Progenitor cell of endocrine pancreas (in vitro differentiated cells): Measurements from ENCODE around the gene TMEM167A. TPM values are rescaled to one million over a fixed set of nuclear protein-coding genes. Genes with fewer than 3 reads are reported as not detected.

ENCODE experiments used
- DNase-seq: peaks from one replicate; pipeline ENCODE4 v3.0.0; 2021; ENCODE audit warnings: low spot score; ENCODE audit not compliant: unreplicated experiment
- H3K27ac Mint-ChIP-seq: 2 replicates; pipeline ENCODE4 v1.8.0; 2021; ENCODE audit warnings: mild to moderate bottlenecking, moderate library complexity, mixed read lengths
- H3K27me3 Mint-ChIP-seq: 2 replicates; pipeline ENCODE4 v1.8.0; 2021; ENCODE audit warnings: mixed read lengths
- H3K36me3 Mint-ChIP-seq: 2 replicates; pipeline ENCODE4 v1.8.0; 2022; ENCODE audit warnings: mixed read lengths; ENCODE audit not compliant: insufficient read depth
- H3K4me1 Mint-ChIP-seq: 2 replicates; pipeline ENCODE4 v1.8.0; 2021; ENCODE audit warnings: low read depth, mixed read lengths
- H3K4me3 Mint-ChIP-seq: 2 replicates; pipeline ENCODE4 v1.8.0; 2021; ENCODE audit warnings: low read depth, mild to moderate bottlenecking, moderate library complexity, mixed read lengths
- H3K9me3 Mint-ChIP-seq: 2 replicates; pipeline ENCODE4 v1.8.0; 2021; ENCODE audit warnings: low read depth, mixed read lengths
- total RNA-seq: library from RNA; stranded (reverse); gene quantifications from 2 replicates; pipeline ENCODE4 v1.2.1, GENCODE V29; 2021
- TF ChIP-seq, protein P1 (sequence below): fragments of 200-600 bp; sonication (generic); IDR thresholded peaks from one replicate; pipeline ENCODE4 v1.5.0; 2021; ENCODE audit warnings: antibody characterized with exemption, mild to moderate bottlenecking; ENCODE audit not compliant: unreplicated experiment

TMEM167A gene
- total RNA-seq, 1 donor from 2014 or later: 152 TPM

DNA sequence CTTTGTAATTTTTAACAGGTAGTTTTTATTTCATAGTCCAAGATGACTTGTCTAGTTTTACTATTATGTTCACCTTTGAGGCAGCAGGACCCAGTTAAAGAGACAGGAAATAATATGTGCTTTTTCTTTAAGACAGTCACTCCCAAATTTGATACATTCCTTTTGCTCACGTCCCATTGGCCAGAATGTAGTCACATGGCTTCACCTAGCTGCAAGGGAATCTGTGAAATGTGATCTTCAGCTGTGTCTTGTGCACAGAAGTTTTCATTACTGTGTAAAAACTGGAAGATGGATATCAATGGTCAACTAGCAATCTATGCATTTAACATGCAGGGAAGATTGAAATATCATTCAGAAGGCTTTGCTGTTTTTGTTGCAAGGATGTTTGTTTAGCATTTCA is 41.3 kb upstream of the TMEM167A start:
- Mint-ChIP-seq H3K4me1 (no peaks in the 10 kb centered on the region), H3K36me3 (peaks cover 33% of the 10 kb centered on the region), H3K4me3 (no peak overlapping the region), H3K27ac (no peak overlapping the region), H3K9me3 (peaks cover 23% of the 10 kb centered on the region), H3K27me3 (no peaks in the 10 kb centered on the region)
- TF ChIP-seq, protein P1, sequence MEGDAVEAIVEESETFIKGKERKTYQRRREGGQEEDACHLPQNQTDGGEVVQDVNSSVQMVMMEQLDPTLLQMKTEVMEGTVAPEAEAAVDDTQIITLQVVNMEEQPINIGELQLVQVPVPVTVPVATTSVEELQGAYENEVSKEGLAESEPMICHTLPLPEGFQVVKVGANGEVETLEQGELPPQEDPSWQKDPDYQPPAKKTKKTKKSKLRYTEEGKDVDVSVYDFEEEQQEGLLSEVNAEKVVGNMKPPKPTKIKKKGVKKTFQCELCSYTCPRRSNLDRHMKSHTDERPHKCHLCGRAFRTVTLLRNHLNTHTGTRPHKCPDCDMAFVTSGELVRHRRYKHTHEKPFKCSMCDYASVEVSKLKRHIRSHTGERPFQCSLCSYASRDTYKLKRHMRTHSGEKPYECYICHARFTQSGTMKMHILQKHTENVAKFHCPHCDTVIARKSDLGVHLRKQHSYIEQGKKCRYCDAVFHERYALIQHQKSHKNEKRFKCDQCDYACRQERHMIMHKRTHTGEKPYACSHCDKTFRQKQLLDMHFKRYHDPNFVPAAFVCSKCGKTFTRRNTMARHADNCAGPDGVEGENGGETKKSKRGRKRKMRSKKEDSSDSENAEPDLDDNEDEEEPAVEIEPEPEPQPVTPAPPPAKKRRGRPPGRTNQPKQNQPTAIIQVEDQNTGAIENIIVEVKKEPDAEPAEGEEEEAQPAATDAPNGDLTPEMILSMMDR: no peak
- no peak for DNase-seq

DNA sequence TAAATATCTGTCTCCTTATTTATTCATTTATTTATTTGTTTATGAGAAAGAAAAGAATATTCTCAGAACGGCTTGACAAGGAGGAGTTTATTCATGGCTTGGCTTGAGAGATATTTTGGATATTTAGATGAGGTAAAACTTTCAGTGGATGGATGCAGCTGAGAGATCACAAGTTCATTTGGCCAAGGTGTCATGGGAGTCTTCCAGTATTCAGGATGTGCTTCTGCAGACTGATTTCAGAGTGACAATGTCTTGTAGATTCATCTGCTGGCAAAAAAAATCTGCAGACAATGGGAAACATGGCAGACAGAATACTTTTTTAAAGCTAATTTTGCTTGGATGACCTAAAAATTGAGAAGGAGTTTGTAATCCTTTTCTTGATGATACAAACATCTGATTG is 38.6 kb upstream of the TMEM167A start:
- Mint-ChIP-seq H3K9me3 (peaks cover 27% of the 10 kb centered on the region), H3K4me1 (no peaks in the 10 kb centered on the region), H3K36me3 (peaks cover 44% of the 10 kb centered on the region), H3K4me3 (no peak overlapping the region), H3K27ac (no peak overlapping the region), H3K27me3 (no peaks in the 10 kb centered on the region)
- TF ChIP-seq, protein P1: no peak
- DNase-seq: no peak

DNA sequence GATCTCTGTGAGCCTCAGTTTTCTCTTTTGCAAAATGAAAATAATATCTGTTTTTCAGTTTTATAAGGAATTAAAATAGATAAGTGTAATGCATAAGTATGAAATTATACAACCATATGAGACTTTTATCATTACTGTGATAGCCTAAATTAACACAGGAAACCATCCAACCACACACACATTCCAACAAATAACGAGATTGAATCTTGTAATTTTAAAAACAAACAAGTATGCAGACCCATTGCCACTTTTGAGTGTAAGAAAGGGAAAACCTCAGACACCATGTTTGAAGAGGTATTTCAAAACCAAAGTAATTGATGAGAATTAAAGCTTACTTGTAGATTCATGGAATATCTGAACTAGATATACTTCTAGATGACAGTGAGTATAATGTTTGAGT is 32.2 kb upstream of the TMEM167A start:
- Mint-ChIP-seq H3K27ac (no peak overlapping the region), H3K27me3 (no peaks in the 10 kb centered on the region), H3K4me1 (no peaks in the 10 kb centered on the region), H3K4me3 (no peak overlapping the region), H3K9me3 (peaks cover 12% of the 10 kb centered on the region), H3K36me3 (peaks cover 25% of the 10 kb centered on the region)
- DNase-seq: no peak
- TF ChIP-seq, protein P1: no peak

DNA sequence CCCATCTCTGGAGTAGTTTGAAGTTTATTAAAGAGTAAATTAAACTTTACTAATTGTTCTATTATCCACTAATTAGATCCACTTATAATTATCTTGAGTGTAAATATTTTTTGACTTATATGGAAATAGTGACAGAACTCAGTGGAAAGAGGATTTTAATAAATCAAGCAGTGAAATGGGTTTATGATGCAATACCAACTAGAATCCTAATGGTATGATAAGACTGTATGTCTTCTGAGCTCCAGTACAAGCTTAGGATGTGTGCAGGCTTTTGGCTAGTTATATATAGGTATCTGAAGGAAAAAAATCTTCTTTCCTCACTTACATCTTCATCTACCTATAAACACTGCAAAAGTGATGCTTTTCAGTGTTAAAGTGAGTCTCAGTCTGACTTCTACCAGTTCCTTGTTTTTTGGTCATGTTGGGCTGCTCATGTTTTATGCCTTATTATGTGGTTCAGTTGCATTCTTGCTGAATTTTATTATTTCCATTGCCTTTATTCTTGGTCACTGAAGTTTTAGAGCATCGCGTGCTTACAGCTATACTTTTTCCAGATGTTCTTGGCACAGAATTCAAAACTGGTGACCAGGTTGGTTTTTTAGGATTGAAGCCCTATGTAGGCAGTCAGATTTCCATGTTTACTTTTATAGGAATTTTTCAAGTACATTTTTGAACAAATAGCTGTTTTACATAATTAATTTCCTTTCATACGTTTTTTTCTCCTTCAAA is 30.7 kb upstream of the TMEM167A start:
- Mint-ChIP-seq H3K36me3 (peaks cover 11% of the 10 kb centered on the region), H3K27ac (no peak overlapping the region), H3K9me3 (peaks cover 8% of the 10 kb centered on the region), H3K4me1 (no peaks in the 10 kb centered on the region), H3K27me3 (no peaks in the 10 kb centered on the region), H3K4me3 (no peak overlapping the region)
- DNase-seq: no peak
- TF ChIP-seq, protein P1: no peak

DNA sequence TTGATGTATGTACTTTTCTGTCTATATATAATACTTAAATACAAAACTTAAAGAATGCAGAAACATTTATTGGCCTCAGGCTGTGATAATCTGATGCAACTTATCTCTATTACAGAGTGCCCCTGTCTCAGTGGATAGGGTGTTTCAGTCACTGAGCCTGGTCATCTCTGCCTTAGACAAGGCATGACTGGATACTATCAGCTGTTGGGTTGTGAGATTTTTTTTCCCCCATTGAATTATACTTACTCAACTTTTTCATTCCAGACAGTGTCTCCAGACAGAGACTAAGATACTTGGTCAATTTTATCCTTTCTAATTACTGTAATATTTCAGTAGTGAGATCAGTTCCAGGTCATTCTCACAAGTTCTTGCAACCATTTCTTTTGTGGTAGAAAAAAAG is 26.8 kb upstream of the TMEM167A start:
- H3K27ac Mint-ChIP-seq: no peak overlapping the region
- peaks cover 18% of the 10 kb centered on the region for H3K4me1 Mint-ChIP-seq
- H3K4me3 Mint-ChIP-seq: no peak overlapping the region
- no peaks in the 10 kb centered on the region for H3K9me3 Mint-ChIP-seq
- TF ChIP-seq, protein P1: no peak
- DNase-seq: no peak
- H3K36me3 Mint-ChIP-seq: peaks cover 2% of the 10 kb centered on the region
- H3K27me3 Mint-ChIP-seq: no peaks in the 10 kb centered on the region
